K562 (cell line): Measurements from ENCODE around the gene CSF1.

Experiments used
- BCL6 ChIP-seq: fragments of 250-450 bp; sonication (Bioruptor Pico); IDR thresholded peaks from 2 replicates; pipeline ENCODE4 v1.4.0; 2020
- NFRKB ChIP-seq: fragments of 450-650 bp; IDR thresholded peaks from 2 replicates; pipeline ENCODE4 v1.6.1; 2016; ENCODE audit warnings: low read depth

DNA sequence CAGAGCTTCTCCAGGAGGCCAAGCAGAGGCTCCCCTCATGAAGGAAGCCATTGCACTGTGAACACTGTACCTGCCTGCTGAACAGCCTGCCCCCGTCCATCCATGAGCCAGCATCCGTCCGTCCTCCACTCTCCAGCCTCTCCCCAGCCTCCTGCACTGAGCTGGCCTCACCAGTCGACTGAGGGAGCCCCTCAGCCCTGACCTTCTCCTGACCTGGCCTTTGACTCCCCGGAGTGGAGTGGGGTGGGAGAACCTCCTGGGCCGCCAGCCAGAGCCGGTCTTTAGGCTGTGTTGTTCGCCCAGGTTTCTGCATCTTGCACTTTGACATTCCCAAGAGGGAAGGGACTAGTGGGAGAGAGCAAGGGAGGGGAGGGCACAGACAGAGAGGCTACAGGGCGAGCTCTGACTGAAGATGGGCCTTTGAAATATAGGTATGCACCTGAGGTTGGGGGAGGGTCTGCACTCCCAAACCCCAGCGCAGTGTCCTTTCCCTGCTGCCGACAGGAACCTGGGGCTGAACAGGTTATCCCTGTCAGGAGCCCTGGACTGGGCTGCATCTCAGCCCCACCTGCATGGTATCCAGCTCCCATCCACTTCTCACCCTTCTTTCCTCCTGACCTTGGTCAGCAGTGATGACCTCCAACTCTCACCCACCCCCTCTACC lies 19.1 kb downstream of the CSF1 start:
- TF ChIP-seq BCL6 (no peak), NFRKB (no peak)
